ENCODE measurements around the gene OR52H1.

DNA sequence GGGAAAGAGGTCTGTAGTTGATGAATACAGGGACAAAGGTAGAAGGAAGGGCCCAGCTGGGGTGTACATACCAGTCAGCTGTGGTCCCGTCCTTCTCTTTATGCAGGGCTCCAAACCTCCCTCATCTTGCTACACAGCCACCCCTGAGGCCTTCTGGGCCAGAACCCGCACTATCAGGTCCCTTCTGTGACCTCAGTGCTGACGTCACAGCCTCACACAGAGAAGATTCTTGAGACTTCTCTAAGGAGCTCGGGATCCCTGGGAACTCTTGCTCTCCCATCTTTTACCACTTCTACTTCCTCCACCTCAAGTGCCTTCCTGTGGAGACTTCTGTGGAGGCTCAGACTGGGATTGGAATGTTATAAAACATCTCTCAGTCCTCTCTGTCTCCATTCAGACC lies 38.5 kb downstream of the OR52H1 start, which contains the start of gene UBQLN3:
- no peak for TF ChIP-seq EP300 (IDR thresholded peaks at IDR 0.05; ENCODE audit: borderline replicate concordance in 1 of 2, low read depth in 1 of 2, low read length in 1 of 2)
- TF ChIP-seq, protein P1, sequence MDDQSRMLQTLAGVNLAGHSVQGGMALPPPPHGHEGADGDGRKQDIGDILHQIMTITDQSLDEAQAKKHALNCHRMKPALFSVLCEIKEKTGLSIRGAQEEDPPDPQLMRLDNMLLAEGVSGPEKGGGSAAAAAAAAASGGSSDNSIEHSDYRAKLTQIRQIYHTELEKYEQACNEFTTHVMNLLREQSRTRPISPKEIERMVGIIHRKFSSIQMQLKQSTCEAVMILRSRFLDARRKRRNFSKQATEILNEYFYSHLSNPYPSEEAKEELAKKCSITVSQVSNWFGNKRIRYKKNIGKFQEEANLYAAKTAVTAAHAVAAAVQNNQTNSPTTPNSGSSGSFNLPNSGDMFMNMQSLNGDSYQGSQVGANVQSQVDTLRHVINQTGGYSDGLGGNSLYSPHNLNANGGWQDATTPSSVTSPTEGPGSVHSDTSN (IDR thresholded peaks at IDR 0.05), result no peak

Measured in SK-N-SH (cell line).